Adrenal gland (tissue), 5 donors: ENCODE results near the gene COX7A2L.

Source experiments
- CTCF ChIP-seq, 6 experiments: fragments of 450-650 bp in 4 of 6; fragments of 200-600 bp in 2 of 6; sonication (generic) in 1 of 6; IDR thresholded peaks; 1 replicate in 5 of 6; 2 replicates in 1 of 6; pipeline versions ENCODE4 v1.5.1 to v1.8.0; 2016 to 2021; ENCODE audit warnings: antibody characterized with exemption in 6 of 6, mild to moderate bottlenecking in 2 of 6, moderate library complexity in 1 of 6
- POLR2A ChIP-seq, 2 donors: fragments of 450-650 bp; IDR thresholded peaks; one replicate each; pipeline ENCODE4 v1.6.1; 2017; ENCODE audit warnings: antibody characterized with exemption in 2 of 2, mild to moderate bottlenecking in 2 of 2, moderate library complexity in 1 of 2
- donor health status: DM: no; HTN: no; CAD: no.

- no peak for TF ChIP-seq POLR2A (IDR thresholded peaks at IDR 0.05)
- TF ChIP-seq CTCF (IDR thresholded peaks at IDR 0.05), result no peak
Observed at GRCh38 chr2:42340045-42340937, 20.7 kb downstream of the COX7A2L start.
